ENCODE results near the gene WDPCP. TPM values are rescaled to one million over a fixed set of nuclear protein-coding genes. Genes with fewer than 3 reads are reported as not detected.

WDPCP gene
- total and polyA plus RNA-seq, 5 donors = 3.8 to 17.3 (median 14.0) TPM

GRCh38 chr2:63446658-63447057 is 141.6 kb downstream of the WDPCP start:
- WGBS = 96% methylated on average over 1 of the region's 1 CpG
- ATAC-seq = no peak
- no peak overlapping the region for H3K4me3 ChIP-seq (ENCODE audit: low read length)
- intact Hi-C loops (cut with DNase I) = no loop called here
- H3K9me3 ChIP-seq (ENCODE audit: control insufficient read depth, low read length) = no peaks in the 10 kb centered on the region
- H3K4me1 ChIP-seq (ENCODE audit: control insufficient read depth, insufficient read depth, low read length) = no peaks in the 10 kb centered on the region
- no peaks in the 10 kb centered on the region for H3K27me3 ChIP-seq (ENCODE audit: control insufficient read depth, insufficient read depth)
- no peak for DNase-seq
- H3K27ac ChIP-seq (ENCODE audit: low read length) = no peak overlapping the region

GRCh38 chr2:63444565-63445288 is 143.6 kb downstream of the WDPCP start:
- H3K27ac ChIP-seq (ENCODE audit: low read length) = no peak overlapping the region
- ATAC-seq (no peak), DNase-seq (no peak)
- H3K9me3 ChIP-seq (ENCODE audit: control insufficient read depth, low read length) = no peaks in the 10 kb centered on the region
- H3K27me3 ChIP-seq (ENCODE audit: control insufficient read depth, insufficient read depth) = no peaks in the 10 kb centered on the region
- intact Hi-C loops (cut with DNase I) = no loop called here
- WGBS = 76% methylated on average over 6 of the region's 6 CpGs
- no peak overlapping the region for H3K4me3 ChIP-seq (ENCODE audit: low read length)
- no peaks in the 10 kb centered on the region for H3K4me1 ChIP-seq (ENCODE audit: control insufficient read depth, insufficient read depth, low read length)

- no peak overlapping the region for H3K4me3 ChIP-seq (ENCODE audit: low read length)
- H3K27ac ChIP-seq (ENCODE audit: low read length) = no peak overlapping the region
- H3K4me1 ChIP-seq (ENCODE audit: control insufficient read depth, insufficient read depth, low read length) = no peaks in the 10 kb centered on the region
- no peaks in the 10 kb centered on the region for H3K27me3 ChIP-seq (ENCODE audit: control insufficient read depth, insufficient read depth)
- ATAC-seq (no peak), DNase-seq (no peak)
- H3K9me3 ChIP-seq (ENCODE audit: control insufficient read depth, low read length) = no peaks in the 10 kb centered on the region
- intact Hi-C loops (cut with DNase I) = no loop called here
- WGBS = 93% methylated on average over 1 of the region's 1 CpG
These were observed 147.7 kb downstream of the WDPCP start for GRCh38 chr2:63440612-63441011.

DNA sequence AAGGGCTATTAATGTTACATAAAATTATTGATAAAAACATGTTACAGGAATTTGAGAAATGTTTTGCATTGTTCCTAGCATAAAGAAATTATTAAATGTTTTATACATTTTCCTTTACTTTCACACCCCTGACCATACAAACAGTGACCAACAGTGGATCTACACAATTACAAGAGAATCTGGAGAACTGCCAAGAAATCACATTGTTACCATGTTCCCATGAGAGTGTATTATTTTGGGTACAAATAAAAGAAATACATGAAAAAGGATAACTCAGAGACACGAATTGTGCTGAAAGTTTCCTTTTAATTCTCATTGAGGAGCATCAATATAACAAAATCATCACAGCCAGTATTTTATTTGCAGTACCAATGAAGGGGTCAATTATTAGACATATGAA is 150.1 kb downstream of the WDPCP start:
- H3K27me3 ChIP-seq (ENCODE audit: control insufficient read depth, insufficient read depth) = no peaks in the 10 kb centered on the region
- 57% methylated on average over 1 of the region's 1 CpG for WGBS
- H3K27ac ChIP-seq (ENCODE audit: low read length) = no peak overlapping the region
- H3K4me1 ChIP-seq (ENCODE audit: control insufficient read depth, insufficient read depth, low read length) = no peaks in the 10 kb centered on the region
- no peak overlapping the region for H3K4me3 ChIP-seq (ENCODE audit: low read length)
- ATAC-seq (no peak), DNase-seq (no peak)
- intact Hi-C loops (cut with DNase I) = no loop called here
- no peaks in the 10 kb centered on the region for H3K9me3 ChIP-seq (ENCODE audit: control insufficient read depth, low read length)

- H3K4me1 ChIP-seq (ENCODE audit: control insufficient read depth, insufficient read depth, low read length) = no peaks in the 10 kb centered on the region
- no peaks in the 10 kb centered on the region for H3K27me3 ChIP-seq (ENCODE audit: control insufficient read depth, insufficient read depth)
- no peak overlapping the region for H3K27ac ChIP-seq (ENCODE audit: low read length)
- DNase-seq = no peak
- intact Hi-C loops (cut with DNase I) = no loop called here
- H3K4me3 ChIP-seq (ENCODE audit: low read length) = no peak overlapping the region
- ATAC-seq = no peak
- no peaks in the 10 kb centered on the region for H3K9me3 ChIP-seq (ENCODE audit: control insufficient read depth, low read length)
These were observed 151.8 kb downstream of the WDPCP start for GRCh38 chr2:63436488-63436887.

GRCh38 chr2:63435070-63435469 is 153.2 kb downstream of the WDPCP start:
- ATAC-seq (no peak), DNase-seq (no peak)
- Histone ChIP-seq H3K4me3 (ENCODE audit: low read length) (no peak overlapping the region), H3K9me3 (ENCODE audit: control insufficient read depth, low read length) (no peaks in the 10 kb centered on the region), H3K27me3 (ENCODE audit: control insufficient read depth, insufficient read depth) (no peaks in the 10 kb centered on the region), H3K4me1 (ENCODE audit: control insufficient read depth, insufficient read depth, low read length) (no peaks in the 10 kb centered on the region), H3K27ac (ENCODE audit: low read length) (no peak overlapping the region)
- intact Hi-C loops (cut with DNase I) = no loop called here
- WGBS = 74% methylated on average over 1 of the region's 1 CpG

- H3K4me1 ChIP-seq (ENCODE audit: control insufficient read depth, insufficient read depth, low read length) = no peaks in the 10 kb centered on the region
- intact Hi-C loops (cut with DNase I) = no loop called here
- H3K27me3 ChIP-seq (ENCODE audit: control insufficient read depth, insufficient read depth) = no peaks in the 10 kb centered on the region
- H3K27ac ChIP-seq (ENCODE audit: low read length) = no peak overlapping the region
- H3K4me3 ChIP-seq (ENCODE audit: low read length) = no peak overlapping the region
- no peak for ATAC-seq
- H3K9me3 ChIP-seq (ENCODE audit: control insufficient read depth, low read length) = no peaks in the 10 kb centered on the region
- WGBS = 80% methylated on average over 12 of the region's 12 CpGs
- DNase-seq = no peak
These were observed 154.0 kb downstream of the WDPCP start for GRCh38 chr2:63434024-63435001.

GRCh38 chr2:63432373-63432772 is 155.9 kb downstream of the WDPCP start:
- Histone ChIP-seq H3K4me1 (ENCODE audit: control insufficient read depth, insufficient read depth, low read length) (no peaks in the 10 kb centered on the region), H3K9me3 (ENCODE audit: control insufficient read depth, low read length) (no peaks in the 10 kb centered on the region), H3K4me3 (ENCODE audit: low read length) (no peak overlapping the region), H3K27ac (ENCODE audit: low read length) (no peak overlapping the region), H3K27me3 (ENCODE audit: control insufficient read depth, insufficient read depth) (no peaks in the 10 kb centered on the region)
- intact Hi-C loops (cut with DNase I) = no loop called here
- DNase-seq = no peak
- no peak for ATAC-seq

GRCh38 chr2:63425606-63426005 is 162.7 kb downstream of the WDPCP start:
- Histone ChIP-seq H3K27ac (ENCODE audit: low read length) (no peak overlapping the region), H3K9me3 (ENCODE audit: control insufficient read depth, low read length) (no peaks in the 10 kb centered on the region), H3K27me3 (ENCODE audit: control insufficient read depth, insufficient read depth) (no peaks in the 10 kb centered on the region), H3K4me1 (ENCODE audit: control insufficient read depth, insufficient read depth, low read length) (no peaks in the 10 kb centered on the region), H3K4me3 (ENCODE audit: low read length) (no peak overlapping the region)
- ATAC-seq (no peak), DNase-seq (no peak)
- intact Hi-C loops (cut with DNase I) = no loop called here

DNA sequence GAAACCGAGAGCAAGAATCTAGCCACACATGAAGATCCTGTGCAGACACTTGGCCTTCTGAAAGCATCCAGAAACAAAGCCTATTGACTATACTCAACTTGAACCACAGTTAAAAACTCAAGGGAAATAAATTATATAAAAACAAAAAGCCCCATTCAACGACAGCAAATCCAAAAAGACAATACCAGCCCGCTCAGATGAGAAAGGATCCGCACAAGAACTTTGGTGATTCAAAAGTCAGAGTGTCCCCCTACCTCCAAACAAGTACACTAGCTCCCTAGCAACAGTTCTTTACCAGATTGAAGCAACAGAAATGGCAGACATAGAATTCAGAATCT is 163.2 kb downstream of the WDPCP start:
- intact Hi-C loops (cut with DNase I) = no loop called here
- H3K4me1 ChIP-seq (ENCODE audit: control insufficient read depth, insufficient read depth, low read length) = no peaks in the 10 kb centered on the region
- H3K27ac ChIP-seq (ENCODE audit: low read length) = no peak overlapping the region
- no peak for ATAC-seq
- no peaks in the 10 kb centered on the region for H3K27me3 ChIP-seq (ENCODE audit: control insufficient read depth, insufficient read depth)
- WGBS = 75% methylated on average over 4 of the region's 4 CpGs
- H3K4me3 ChIP-seq (ENCODE audit: low read length) = no peak overlapping the region
- no peaks in the 10 kb centered on the region for H3K9me3 ChIP-seq (ENCODE audit: control insufficient read depth, low read length)
- no peak for DNase-seq

- Histone ChIP-seq H3K4me1 (ENCODE audit: control insufficient read depth, insufficient read depth, low read length) (no peaks in the 10 kb centered on the region), H3K27ac (ENCODE audit: low read length) (no peak overlapping the region), H3K9me3 (ENCODE audit: control insufficient read depth, low read length) (no peaks in the 10 kb centered on the region), H3K4me3 (ENCODE audit: low read length) (no peak overlapping the region), H3K27me3 (ENCODE audit: control insufficient read depth, insufficient read depth) (no peaks in the 10 kb centered on the region)
- intact Hi-C loops (cut with DNase I) = no loop called here
- no peak for DNase-seq
- no peak for ATAC-seq
- WGBS = 80% methylated on average over 15 of the region's 15 CpGs
These were observed 163.8 kb downstream of the WDPCP start for GRCh38 chr2:63424329-63425078.
